Measurements from ENCODE around the gene PCDH12. TPM values are rescaled to one million over a fixed set of nuclear protein-coding genes. Genes with fewer than 3 reads are reported as not detected.

The PCDH12 gene
- total and polyA plus RNA-seq, 4 donors: 0.88 to 10.3 (median 4.5) TPM

GRCh38 chr5:141949511-141949910, 8.5 kb downstream of the PCDH12 start:
- Histone ChIP-seq H3K9me3 (ENCODE audit: control insufficient read depth, low read length) (no peaks in the 10 kb centered on the region), H3K4me1 (ENCODE audit: control insufficient read depth in 1 of 2, insufficient read depth in 2 of 2, low read length in 2 of 2) (no peaks in the 10 kb centered on the region), H3K36me3 (ENCODE audit: control insufficient read depth in 1 of 2, insufficient read depth in 2 of 2, low read length in 1 of 2) (no peaks in the 10 kb centered on the region), H3K4me3 (ENCODE audit: low read length in 2 of 2) (no peak overlapping the region), H3K27ac (ENCODE audit: low read depth in 1 of 2, low read length in 2 of 2) (no peak overlapping the region), H3K27me3 (ENCODE audit: control insufficient read depth in 1 of 2, insufficient read depth in 2 of 2, low read length in 1 of 2) (no peaks in the 10 kb centered on the region)
- DNase-seq: no peak
- intact Hi-C loops (cut with DNase I): no loop called here
- 85% methylated on average over 2 of the region's 2 CpGs for WGBS, 2 donors
- ATAC-seq (ENCODE audit: low FRiP score): no peak

DNA sequence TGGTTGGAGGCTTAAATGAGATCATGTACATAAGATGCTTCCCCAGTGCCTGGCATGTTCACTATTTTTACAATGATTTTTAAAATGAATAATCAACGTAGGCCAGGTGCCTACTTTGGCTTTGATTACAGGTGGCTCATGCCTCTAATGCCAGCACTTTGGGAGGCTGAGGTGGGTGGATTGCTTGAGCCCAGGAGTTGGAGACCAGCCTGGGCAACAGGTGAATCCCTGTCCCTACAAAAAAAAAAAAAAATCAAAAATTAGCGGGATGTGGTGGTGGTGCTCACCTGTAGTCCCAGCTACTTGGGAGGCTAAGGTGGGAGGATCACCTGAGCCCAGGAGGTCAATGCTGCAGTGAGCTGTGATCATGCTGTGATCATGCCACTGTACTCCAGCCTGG, 9.2 kb downstream of the PCDH12 start:
- Histone ChIP-seq H3K27ac (ENCODE audit: low read depth in 1 of 2, low read length in 2 of 2) (no peak overlapping the region), H3K36me3 (ENCODE audit: control insufficient read depth in 1 of 2, insufficient read depth in 2 of 2, low read length in 1 of 2) (no peaks in the 10 kb centered on the region), H3K4me3 (ENCODE audit: low read length in 2 of 2) (no peak overlapping the region), H3K4me1 (ENCODE audit: control insufficient read depth in 1 of 2, insufficient read depth in 2 of 2, low read length in 2 of 2) (no peaks in the 10 kb centered on the region), H3K9me3 (ENCODE audit: control insufficient read depth, low read length) (no peaks in the 10 kb centered on the region), H3K27me3 (ENCODE audit: control insufficient read depth in 1 of 2, insufficient read depth in 2 of 2, low read length in 1 of 2) (no peaks in the 10 kb centered on the region)
- no peak for DNase-seq
- intact Hi-C loops (cut with DNase I): no loop called here
- WGBS, 2 donors: 90 to 91% methylated on average over 2 of the region's 2 CpGs
- ATAC-seq (ENCODE audit: low FRiP score): no peak

DNA sequence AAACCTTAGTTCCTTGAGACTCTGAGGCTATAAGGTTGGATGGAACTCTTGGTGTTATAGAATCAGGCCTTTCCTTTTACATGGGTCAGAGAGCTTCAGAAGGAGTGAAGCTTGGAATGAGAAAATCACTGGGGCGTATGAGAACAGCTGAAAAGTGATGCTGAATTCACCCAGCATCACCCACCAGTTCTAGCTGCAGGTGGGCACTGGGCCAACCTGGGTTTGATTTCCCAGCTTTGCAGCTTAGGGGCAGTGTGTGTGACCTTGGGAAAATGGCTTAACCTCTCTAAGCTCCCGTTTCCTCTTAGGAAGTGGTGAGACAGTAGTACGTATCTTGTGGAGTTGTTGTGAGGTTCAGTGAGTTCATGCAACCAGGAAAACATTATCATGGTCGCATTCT, 10.7 kb downstream of the PCDH12 start:
- no peaks in the 10 kb centered on the region for H3K36me3 ChIP-seq (ENCODE audit: control insufficient read depth in 1 of 2, insufficient read depth in 2 of 2, low read length in 1 of 2)
- H3K27ac ChIP-seq (ENCODE audit: low read depth in 1 of 2, low read length in 2 of 2): no peak overlapping the region
- H3K4me1 ChIP-seq (ENCODE audit: control insufficient read depth in 1 of 2, insufficient read depth in 2 of 2, low read length in 2 of 2): no peaks in the 10 kb centered on the region
- WGBS, 2 donors: 90% methylated on average over 4 of the region's 4 CpGs
- H3K4me3 ChIP-seq (ENCODE audit: low read length in 2 of 2): no peak overlapping the region
- intact Hi-C loops (cut with DNase I): no loop called here
- H3K27me3 ChIP-seq (ENCODE audit: control insufficient read depth in 1 of 2, insufficient read depth in 2 of 2, low read length in 1 of 2): no peaks in the 10 kb centered on the region
- H3K9me3 ChIP-seq (ENCODE audit: control insufficient read depth, low read length): no peaks in the 10 kb centered on the region
- no peak for DNase-seq
- ATAC-seq (ENCODE audit: low FRiP score): no peak

- WGBS, 2 donors: 47 to 49% methylated on average over 25 of the region's 25 CpGs
- H3K9me3 ChIP-seq (ENCODE audit: control insufficient read depth, low read length): no peaks in the 10 kb centered on the region
- no peaks in the 10 kb centered on the region for H3K4me1 ChIP-seq (ENCODE audit: control insufficient read depth in 1 of 2, insufficient read depth in 2 of 2, low read length in 2 of 2)
- intact Hi-C loops (cut with DNase I): no loop called here
- no peaks in the 10 kb centered on the region for H3K27me3 ChIP-seq (ENCODE audit: control insufficient read depth in 1 of 2, insufficient read depth in 2 of 2, low read length in 1 of 2)
- no peaks in the 10 kb centered on the region for H3K36me3 ChIP-seq (ENCODE audit: control insufficient read depth in 1 of 2, insufficient read depth in 2 of 2, low read length in 1 of 2)
- ATAC-seq (ENCODE audit: low FRiP score) (no peak), DNase-seq (peak in 1 of 2 donors; percentile 72)
- no peak overlapping the region for H3K4me3 ChIP-seq (ENCODE audit: low read length in 2 of 2)
- no peak overlapping the region for H3K27ac ChIP-seq (ENCODE audit: low read depth in 1 of 2, low read length in 2 of 2)
These were observed 12.4 kb downstream of the PCDH12 start for GRCh38 chr5:141945511-141946051.

DNA sequence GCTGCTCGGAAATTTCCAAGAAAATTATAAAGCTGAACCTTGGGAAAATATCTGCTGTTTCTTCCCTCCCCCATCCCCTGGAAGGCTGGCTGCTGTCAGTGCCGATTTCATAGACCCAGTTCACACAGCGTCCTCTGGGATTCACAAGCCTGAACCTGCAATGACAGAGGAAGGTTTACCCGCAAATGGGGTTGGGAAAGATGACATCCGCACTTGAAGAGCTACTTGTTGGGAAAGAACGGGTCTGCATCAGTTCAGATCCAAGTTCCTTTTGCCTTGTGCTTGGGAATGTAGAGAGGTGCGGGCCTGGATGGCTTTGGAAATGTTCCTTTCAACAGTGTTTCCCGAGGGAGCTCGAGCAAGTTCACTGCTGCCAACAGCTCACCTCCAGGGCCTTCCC, 13.9 kb downstream of the PCDH12 start:
- Histone ChIP-seq H3K4me1 (ENCODE audit: control insufficient read depth in 1 of 2, insufficient read depth in 2 of 2, low read length in 2 of 2) (no peaks in the 10 kb centered on the region), H3K27me3 (ENCODE audit: control insufficient read depth in 1 of 2, insufficient read depth in 2 of 2, low read length in 1 of 2) (no peaks in the 10 kb centered on the region), H3K4me3 (ENCODE audit: low read length in 2 of 2) (no peak overlapping the region), H3K9me3 (ENCODE audit: control insufficient read depth, low read length) (no peaks in the 10 kb centered on the region), H3K36me3 (ENCODE audit: control insufficient read depth in 1 of 2, insufficient read depth in 2 of 2, low read length in 1 of 2) (no peaks in the 10 kb centered on the region), H3K27ac (ENCODE audit: low read depth in 1 of 2, low read length in 2 of 2) (no peak overlapping the region)
- WGBS, 2 donors: 70 to 75% methylated on average over 9 of the region's 9 CpGs
- no peak for DNase-seq
- intact Hi-C loops (cut with DNase I): no loop called here
- ATAC-seq (ENCODE audit: low FRiP score): no peak

- H3K27me3 ChIP-seq (ENCODE audit: control insufficient read depth in 1 of 2, insufficient read depth in 2 of 2, low read length in 1 of 2): no peaks in the 10 kb centered on the region
- H3K27ac ChIP-seq (ENCODE audit: low read depth in 1 of 2, low read length in 2 of 2): peak overlapping the region in 1 of 2 donors; percentile 31
- DNase-seq: no peak
- no peaks in the 10 kb centered on the region for H3K9me3 ChIP-seq (ENCODE audit: control insufficient read depth, low read length)
- peaks cover 0 to 2% of the 10 kb centered on the region in 2 donors for H3K36me3 ChIP-seq (ENCODE audit: control insufficient read depth in 1 of 2, insufficient read depth in 2 of 2, low read length in 1 of 2)
- H3K4me3 ChIP-seq (ENCODE audit: low read length in 2 of 2): no peak overlapping the region
- intact Hi-C loops (cut with DNase I): no loop called here
- peak; percentile 23 for ATAC-seq (ENCODE audit: low FRiP score)
- no peaks in the 10 kb centered on the region for H3K4me1 ChIP-seq (ENCODE audit: control insufficient read depth in 1 of 2, insufficient read depth in 2 of 2, low read length in 2 of 2)
- 19 to 28% methylated on average over 9 of the region's 9 CpGs for WGBS, 2 donors
These were observed 15.7 kb downstream of the PCDH12 start for GRCh38 chr5:141942185-141942857.

DNA sequence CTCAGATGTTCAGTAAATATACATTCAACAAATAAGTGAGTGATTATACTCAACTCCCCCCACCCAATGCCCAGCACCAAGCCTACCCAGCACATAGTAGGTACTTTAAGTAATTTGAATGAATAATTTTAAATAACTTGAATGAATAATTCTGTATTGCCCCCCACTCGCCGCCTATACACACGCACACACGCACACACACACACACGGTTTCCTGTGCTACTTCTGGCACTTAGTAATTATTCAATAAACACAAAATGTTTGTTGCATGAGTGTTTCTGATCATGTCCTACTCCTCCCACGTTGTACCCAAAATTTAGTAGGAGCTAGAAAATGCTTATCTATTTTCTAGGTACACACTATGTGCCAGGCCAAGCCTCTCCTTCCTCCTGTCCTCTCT, 16.2 kb downstream of the PCDH12 start:
- intact Hi-C loops (cut with DNase I): no loop called here
- ATAC-seq (ENCODE audit: low FRiP score) (no peak), DNase-seq (no peak)
- Histone ChIP-seq H3K27ac (ENCODE audit: low read depth in 1 of 2, low read length in 2 of 2) (peak overlapping the region in 1 of 2 donors; percentile 80), H3K36me3 (ENCODE audit: control insufficient read depth in 1 of 2, insufficient read depth in 2 of 2, low read length in 1 of 2) (peaks cover 0 to 4% of the 10 kb centered on the region in 2 donors), H3K9me3 (ENCODE audit: control insufficient read depth, low read length) (no peaks in the 10 kb centered on the region), H3K4me1 (ENCODE audit: control insufficient read depth in 1 of 2, insufficient read depth in 2 of 2, low read length in 2 of 2) (no peaks in the 10 kb centered on the region), H3K27me3 (ENCODE audit: control insufficient read depth in 1 of 2, insufficient read depth in 2 of 2, low read length in 1 of 2) (no peaks in the 10 kb centered on the region), H3K4me3 (ENCODE audit: low read length in 2 of 2) (no peak overlapping the region)
- 73 to 76% methylated on average over 6 of the region's 6 CpGs for WGBS, 2 donors

- 32 to 36% methylated on average over 6 of the region's 6 CpGs for WGBS, 2 donors
- no peaks in the 10 kb centered on the region for H3K4me1 ChIP-seq (ENCODE audit: control insufficient read depth in 1 of 2, insufficient read depth in 2 of 2, low read length in 2 of 2)
- DNase-seq (peak; percentile 75 to 85), ATAC-seq (ENCODE audit: low FRiP score) (peak; percentile 65)
- no peaks in the 10 kb centered on the region for H3K9me3 ChIP-seq (ENCODE audit: control insufficient read depth, low read length)
- intact Hi-C loops (cut with DNase I): no loop called here
- H3K36me3 ChIP-seq (ENCODE audit: control insufficient read depth in 1 of 2, insufficient read depth in 2 of 2, low read length in 1 of 2): peaks cover 0 to 4% of the 10 kb centered on the region in 2 donors
- H3K27me3 ChIP-seq (ENCODE audit: control insufficient read depth in 1 of 2, insufficient read depth in 2 of 2, low read length in 1 of 2): no peaks in the 10 kb centered on the region
- H3K27ac ChIP-seq (ENCODE audit: low read depth in 1 of 2, low read length in 2 of 2): peak overlapping the region; percentile 46 to 80
- no peak overlapping the region for H3K4me3 ChIP-seq (ENCODE audit: low read length in 2 of 2)
These were observed 16.7 kb downstream of the PCDH12 start for GRCh38 chr5:141941307-141941706.

DNA sequence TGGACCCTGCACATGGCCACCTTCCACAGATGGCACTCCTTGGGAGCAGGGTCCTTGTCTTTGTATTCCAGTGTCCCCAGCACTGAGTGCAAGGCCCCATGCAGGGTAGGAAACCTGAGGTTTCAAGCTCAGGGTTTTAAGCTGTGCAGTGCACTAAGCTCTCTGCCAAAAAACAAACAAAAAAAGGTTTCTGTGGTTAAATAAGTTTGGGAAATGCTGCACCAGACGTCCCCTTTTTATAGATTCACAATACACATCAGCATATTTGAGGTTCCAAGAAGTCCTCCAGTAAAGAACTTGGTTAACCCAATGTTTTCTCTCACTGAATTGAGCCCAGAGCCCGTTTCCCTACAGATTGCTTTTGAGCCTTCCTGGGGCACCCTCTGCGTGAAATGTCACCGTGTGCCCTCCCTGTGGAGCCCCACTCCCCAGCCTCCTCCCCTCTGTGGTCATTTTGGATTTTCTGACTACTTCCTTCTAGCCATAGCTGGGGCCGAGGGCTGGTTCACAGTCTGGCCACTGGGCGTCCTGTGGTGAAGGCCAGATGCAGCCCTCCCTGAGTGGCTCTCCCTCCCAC, 17.2 kb downstream of the PCDH12 start:
- H3K4me3 ChIP-seq (ENCODE audit: low read length in 2 of 2): no peak overlapping the region
- WGBS, 2 donors: 11 to 18% methylated on average over 6 of the region's 6 CpGs
- ATAC-seq (ENCODE audit: low FRiP score) (peak; percentile 37), DNase-seq (peak in 1 of 2 donors; percentile 77)
- H3K27me3 ChIP-seq (ENCODE audit: control insufficient read depth in 1 of 2, insufficient read depth in 2 of 2, low read length in 1 of 2): no peaks in the 10 kb centered on the region
- peak overlapping the region; percentile 46 to 80 for H3K27ac ChIP-seq (ENCODE audit: low read depth in 1 of 2, low read length in 2 of 2)
- no peaks in the 10 kb centered on the region for H3K4me1 ChIP-seq (ENCODE audit: control insufficient read depth in 1 of 2, insufficient read depth in 2 of 2, low read length in 2 of 2)
- intact Hi-C loops (cut with DNase I): no loop called here
- H3K36me3 ChIP-seq (ENCODE audit: control insufficient read depth in 1 of 2, insufficient read depth in 2 of 2, low read length in 1 of 2): peaks cover 0 to 4% of the 10 kb centered on the region in 2 donors
- H3K9me3 ChIP-seq (ENCODE audit: control insufficient read depth, low read length): no peaks in the 10 kb centered on the region
